Stimulated activated CD8-positive, alpha-beta memory T cell treated with anti-CD3 and anti-CD28 coated beads, Interleukin-2, amount 100 ng/mL, for 48 hours (primary cell): ENCODE measurements around the gene C1orf94.

ENCODE experiments used
- DNase-seq, 2 donors: peaks; one replicate each; pipeline ENCODE4 v3.0.0-alpha.2; 2020; ENCODE audit warnings: low read depth in 2 of 2

C1orf94 gene

GRCh38 chr1:34245967-34246366 lies 69.3 kb downstream of the C1orf94 start:
- no peak for DNase-seq

DNA sequence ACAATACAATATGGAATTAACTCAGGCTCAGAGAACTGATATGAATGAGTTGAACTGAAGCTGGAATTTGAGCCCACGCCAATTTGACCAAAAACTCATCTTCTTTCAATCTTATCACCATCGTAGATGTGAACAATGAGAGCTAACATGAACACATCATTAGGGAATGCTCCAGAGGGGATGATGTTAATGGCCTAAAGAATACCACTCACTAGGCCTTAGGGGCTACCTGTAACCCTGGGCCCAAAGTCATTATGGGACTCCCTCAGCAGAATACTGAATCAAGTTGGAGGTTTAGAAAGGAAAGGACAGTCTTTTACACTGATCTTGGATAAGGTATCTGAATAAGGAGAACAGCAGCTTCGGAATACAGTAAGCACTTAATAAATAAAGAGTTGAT lies 73.6 kb downstream of the C1orf94 start:
- DNase-seq, result no peak

- DNase-seq, result no peak
Measured at GRCh38 chr1:34262023-34262853, 85.5 kb downstream of the C1orf94 start.

DNA sequence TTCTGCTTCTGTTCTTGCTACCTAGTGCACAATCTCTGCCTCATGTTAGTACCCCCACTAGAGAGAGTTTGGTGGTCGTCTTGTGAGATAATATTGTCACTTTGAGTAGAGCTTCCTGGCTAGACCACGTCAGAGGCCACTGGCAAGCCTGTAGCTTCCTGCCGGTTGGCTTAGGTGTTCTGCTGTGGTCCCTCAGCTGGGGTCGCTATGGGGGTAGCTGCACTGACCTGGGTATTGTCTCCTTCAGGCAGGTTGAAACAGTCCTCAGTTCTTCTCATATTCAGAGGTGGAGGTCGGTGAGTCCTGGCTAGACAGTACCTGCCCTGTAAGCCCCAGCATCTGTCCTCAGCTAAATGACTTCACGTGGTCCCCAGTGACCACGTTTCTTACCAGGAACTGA lies 86.2 kb downstream of the C1orf94 start:
- DNase-seq, result no peak

DNA sequence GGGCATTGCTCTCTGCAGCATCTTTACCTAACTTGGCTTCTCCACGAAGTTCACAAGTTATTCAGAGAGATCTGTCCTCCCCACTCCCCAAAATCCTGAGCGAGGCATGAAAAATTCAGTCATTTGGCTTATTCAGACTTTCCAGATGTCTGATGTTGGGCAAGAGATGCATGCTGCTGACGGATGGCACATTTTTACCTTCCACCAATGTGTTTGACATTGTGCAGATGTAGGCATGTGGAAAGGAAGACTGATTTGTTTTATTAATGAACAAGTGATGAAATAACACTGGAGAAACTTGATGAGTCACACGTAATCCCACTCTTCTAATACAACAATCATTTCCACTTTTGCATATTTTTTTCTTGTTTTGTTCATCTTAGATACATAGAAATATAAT lies 86.7 kb downstream of the C1orf94 start:
- no peak for DNase-seq

- no peak for DNase-seq
Measured at GRCh38 chr1:34265396-34265795, 88.7 kb downstream of the C1orf94 start.

DNA sequence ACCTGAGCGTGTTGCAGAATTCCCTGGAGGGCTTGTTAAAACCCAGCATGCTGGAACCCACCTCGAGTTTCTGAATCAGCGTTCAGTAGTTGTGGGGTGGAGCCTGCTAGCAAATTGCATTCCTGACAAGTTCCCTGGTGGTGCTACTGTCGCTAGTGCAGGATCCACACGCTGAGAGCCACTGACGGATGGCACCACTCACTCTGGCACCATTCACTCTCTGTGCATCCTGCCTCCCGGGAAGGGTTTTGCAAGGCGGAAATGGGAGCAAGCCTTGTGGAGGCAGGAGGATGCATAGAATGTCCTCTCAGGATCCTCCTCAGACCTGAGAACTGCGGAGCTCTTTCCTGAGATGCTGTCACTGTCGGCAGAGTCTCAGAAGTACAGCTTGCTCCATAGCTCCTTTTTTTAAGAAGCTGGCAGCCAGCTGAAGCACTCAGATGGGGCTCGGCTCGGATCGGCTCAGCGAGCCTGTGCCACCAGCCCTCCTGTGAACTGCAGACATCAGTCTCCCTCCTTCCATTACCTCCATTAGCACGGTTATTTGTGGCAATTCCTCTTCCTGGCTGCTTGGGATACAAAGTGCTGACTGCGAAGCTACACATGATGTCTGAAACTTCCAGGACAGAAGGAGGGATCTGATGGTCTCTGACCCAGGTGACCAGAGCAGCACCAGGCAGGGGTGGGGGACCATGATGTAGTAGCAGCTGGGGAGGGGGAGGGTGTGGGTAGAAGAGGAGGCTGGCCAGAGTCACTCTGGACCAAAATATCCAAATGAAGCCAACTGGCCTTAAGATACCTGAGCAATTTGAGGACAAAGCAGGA lies 89.6 kb downstream of the C1orf94 start:
- no peak for DNase-seq

- no peak for DNase-seq
Measured at GRCh38 chr1:34267326-34267725, 90.6 kb downstream of the C1orf94 start.

- DNase-seq, result no peak
Measured at GRCh38 chr1:34268311-34268954, 91.7 kb downstream of the C1orf94 start.
